Nephron progenitor cell (in vitro differentiated cells): ENCODE measurements around the gene ZMYND15.

Source experiments
- DNase-seq: peaks from one replicate; pipeline ENCODE4 v3.0.0; 2021
- H3K27ac Mint-ChIP-seq: 2 replicates; pipeline ENCODE4 v1.8.0; 2021; ENCODE audit warnings: mild to moderate bottlenecking, moderate library complexity, mixed read lengths
- H3K27me3 Mint-ChIP-seq: 2 replicates; pipeline ENCODE4 v1.8.0; 2021; ENCODE audit warnings: mild to moderate bottlenecking, low read depth, mixed read lengths; ENCODE audit not compliant: poor library complexity
- H3K36me3 Mint-ChIP-seq: 2 replicates; pipeline ENCODE4 v1.8.0; 2021; ENCODE audit warnings: low read depth, mixed read lengths
- H3K4me1 Mint-ChIP-seq: 2 replicates; pipeline ENCODE4 v1.8.0; 2021; ENCODE audit warnings: mixed read lengths
- H3K4me3 Mint-ChIP-seq: 2 replicates; pipeline ENCODE4 v1.8.0; 2021; ENCODE audit warnings: mild to moderate bottlenecking, moderate library complexity, mixed read lengths
- H3K9me3 Mint-ChIP-seq: 2 replicates; pipeline ENCODE4 v1.8.0; 2021; ENCODE audit warnings: mild to moderate bottlenecking, moderate library complexity, mixed read lengths
- TF ChIP-seq, protein P1 (sequence below): fragments of 200-600 bp; sonication (generic); IDR thresholded peaks from 2 replicates; pipeline ENCODE4 v1.5.0; 2021; ENCODE audit warnings: antibody characterized with exemption

Gene ZMYND15

DNA sequence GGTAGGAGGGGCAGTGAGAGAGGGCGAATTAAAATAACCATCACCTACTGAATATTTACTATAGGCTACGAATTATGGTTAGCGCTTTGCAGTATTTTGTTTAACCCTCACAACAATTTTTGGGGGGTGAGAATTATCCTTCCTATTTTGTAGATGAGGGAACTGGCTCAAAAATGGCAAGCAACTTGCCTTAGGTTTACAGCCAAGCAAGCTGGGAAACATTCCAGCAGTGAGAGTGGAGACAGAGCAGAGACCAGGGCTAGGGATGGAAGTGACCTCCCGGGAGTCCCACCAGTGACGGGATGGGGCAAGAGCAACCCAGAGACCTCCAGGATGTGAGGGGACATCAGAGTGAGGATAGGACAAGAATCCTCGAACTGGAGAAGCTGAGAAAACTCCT, 46.9 kb downstream of the ZMYND15 start:
- H3K4me1 Mint-ChIP-seq: peaks cover 40% of the 10 kb centered on the region
- TF ChIP-seq, protein P1, sequence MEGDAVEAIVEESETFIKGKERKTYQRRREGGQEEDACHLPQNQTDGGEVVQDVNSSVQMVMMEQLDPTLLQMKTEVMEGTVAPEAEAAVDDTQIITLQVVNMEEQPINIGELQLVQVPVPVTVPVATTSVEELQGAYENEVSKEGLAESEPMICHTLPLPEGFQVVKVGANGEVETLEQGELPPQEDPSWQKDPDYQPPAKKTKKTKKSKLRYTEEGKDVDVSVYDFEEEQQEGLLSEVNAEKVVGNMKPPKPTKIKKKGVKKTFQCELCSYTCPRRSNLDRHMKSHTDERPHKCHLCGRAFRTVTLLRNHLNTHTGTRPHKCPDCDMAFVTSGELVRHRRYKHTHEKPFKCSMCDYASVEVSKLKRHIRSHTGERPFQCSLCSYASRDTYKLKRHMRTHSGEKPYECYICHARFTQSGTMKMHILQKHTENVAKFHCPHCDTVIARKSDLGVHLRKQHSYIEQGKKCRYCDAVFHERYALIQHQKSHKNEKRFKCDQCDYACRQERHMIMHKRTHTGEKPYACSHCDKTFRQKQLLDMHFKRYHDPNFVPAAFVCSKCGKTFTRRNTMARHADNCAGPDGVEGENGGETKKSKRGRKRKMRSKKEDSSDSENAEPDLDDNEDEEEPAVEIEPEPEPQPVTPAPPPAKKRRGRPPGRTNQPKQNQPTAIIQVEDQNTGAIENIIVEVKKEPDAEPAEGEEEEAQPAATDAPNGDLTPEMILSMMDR: no peak
- H3K36me3 Mint-ChIP-seq: no peaks in the 10 kb centered on the region
- H3K27me3 Mint-ChIP-seq: peaks cover 40% of the 10 kb centered on the region
- no peaks in the 10 kb centered on the region for H3K9me3 Mint-ChIP-seq
- no peak for DNase-seq
- peak overlapping the region; percentile 18 for H3K27ac Mint-ChIP-seq
- H3K4me3 Mint-ChIP-seq: no peak overlapping the region

DNA sequence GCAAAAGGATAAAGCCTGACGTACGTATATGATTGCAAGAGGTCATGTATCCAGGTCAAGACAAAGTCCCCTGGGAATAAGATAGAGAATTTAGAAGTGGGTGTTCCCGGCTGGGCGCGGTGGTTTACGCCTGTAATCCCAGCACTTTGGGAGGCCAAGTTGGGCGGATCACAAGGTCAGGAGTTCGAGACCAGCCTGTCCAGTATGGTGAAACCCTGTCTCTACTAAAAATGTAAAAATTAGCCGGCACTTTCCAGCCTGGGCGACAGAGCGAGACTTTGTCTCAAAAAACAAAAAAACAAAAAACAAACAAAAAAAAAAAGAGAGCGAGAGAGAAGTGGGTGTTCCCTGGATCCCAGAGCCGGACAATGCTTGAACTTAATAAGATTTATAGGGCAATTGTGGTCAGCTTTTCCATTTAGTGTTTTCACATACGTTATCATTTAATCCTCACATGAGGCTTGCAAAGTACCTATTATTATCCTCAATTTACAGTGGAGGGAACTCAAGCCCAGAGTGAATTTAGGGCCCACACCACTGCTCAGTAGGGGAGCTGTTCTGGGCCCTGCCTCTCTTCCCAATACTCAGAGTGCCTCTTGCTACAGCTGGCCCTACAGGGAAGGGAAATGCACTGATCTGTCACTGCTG, 48.6 kb downstream of the ZMYND15 start:
- Mint-ChIP-seq H3K27ac (no peak overlapping the region), H3K4me1 (peaks cover 40% of the 10 kb centered on the region)

DNA sequence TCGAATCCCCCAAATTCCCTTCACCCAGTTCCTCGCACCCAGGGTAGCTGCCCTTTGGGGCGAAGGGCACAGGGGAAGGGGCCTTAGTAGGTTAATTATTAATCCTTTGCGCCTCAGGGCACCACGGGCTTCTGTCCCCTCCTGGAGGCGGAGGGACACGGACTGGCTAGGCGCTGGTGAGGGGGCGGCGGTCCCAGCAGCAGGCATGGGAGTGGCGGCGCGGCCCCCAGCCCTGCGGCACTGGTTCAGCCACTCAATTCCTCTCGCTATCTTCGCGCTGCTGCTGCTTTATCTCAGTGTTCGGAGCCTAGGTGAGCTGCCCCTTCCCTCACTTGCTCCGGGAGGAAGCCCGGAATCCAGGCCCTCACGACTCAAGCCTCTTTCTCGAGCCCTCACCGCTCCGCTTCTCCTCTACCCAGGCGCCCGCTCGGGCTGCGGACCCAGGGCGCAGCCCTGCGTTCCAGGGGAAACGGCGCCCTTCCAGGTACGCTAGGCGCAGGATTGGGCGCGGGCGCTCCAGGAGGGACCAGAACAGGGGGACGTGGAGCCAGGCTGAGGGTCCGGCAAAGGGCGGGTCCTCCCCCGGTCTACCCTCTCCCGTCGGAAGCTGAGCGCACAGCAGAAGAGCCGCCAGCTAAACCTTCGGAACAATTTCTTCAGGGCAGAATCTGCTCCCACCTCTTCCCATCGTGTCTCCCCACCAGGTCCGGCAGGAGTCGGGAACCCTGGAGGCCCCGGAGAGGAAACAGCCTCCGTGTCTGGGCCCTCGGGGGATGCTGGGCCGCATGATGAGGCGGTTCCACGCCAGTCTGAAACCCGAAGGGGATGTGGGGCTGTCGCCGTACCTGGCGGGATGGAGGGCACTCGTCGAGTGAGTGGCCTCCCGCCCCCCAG, 49.4 kb downstream of the ZMYND15 start, which contains the start of gene GLTPD2:
GLTPD2 (plus strand) TSS at position 158 of the 894 bp plus-strand sequence; CDS start at position 206, 48 bp downstream.
- peak within 1 kb of the TSS; percentile 88 for H3K4me3 Mint-ChIP-seq
- H3K36me3 Mint-ChIP-seq: no peaks in the 10 kb centered on the region
- peak; percentile 42 for DNase-seq
- no peak within 1 kb of the TSS for H3K27ac Mint-ChIP-seq
- peaks cover 40% of the 10 kb centered on the region for H3K4me1 Mint-ChIP-seq
- TF ChIP-seq, protein P1: no peak
- H3K27me3 Mint-ChIP-seq: peaks cover 48% of the 10 kb centered on the region
- H3K9me3 Mint-ChIP-seq: peaks cover 6% of the 10 kb centered on the region

More for the DNA sequence above, 48.6 kb downstream of the ZMYND15 start:
- TF ChIP-seq, protein P1: no peak
- H3K27me3 Mint-ChIP-seq: peaks cover 45% of the 10 kb centered on the region
- H3K4me3 Mint-ChIP-seq: peak overlapping the region; percentile 88
- H3K9me3 Mint-ChIP-seq: peaks cover under 1% of the 10 kb centered on the region
- DNase-seq: no peak
- no peaks in the 10 kb centered on the region for H3K36me3 Mint-ChIP-seq

DNA sequence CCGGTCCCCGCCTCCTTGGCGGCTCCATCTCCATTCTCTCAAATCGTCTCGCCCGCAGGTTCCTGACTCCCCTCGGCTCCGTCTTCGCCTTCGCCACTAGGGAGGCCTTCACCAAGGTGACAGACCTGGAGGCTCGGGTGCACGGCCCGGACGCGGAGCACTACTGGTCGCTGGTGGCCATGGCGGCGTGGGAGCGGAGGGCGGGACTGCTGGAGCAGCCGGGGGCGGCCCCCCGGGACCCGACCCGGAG, 50.0 kb downstream of the ZMYND15 start:
- no peak overlapping the region for H3K27ac Mint-ChIP-seq
- H3K9me3 Mint-ChIP-seq: peaks cover 10% of the 10 kb centered on the region
- DNase-seq: no peak
- peaks cover 52% of the 10 kb centered on the region for H3K27me3 Mint-ChIP-seq
- H3K4me3 Mint-ChIP-seq: peak overlapping the region; percentile 88
- peaks cover 40% of the 10 kb centered on the region for H3K4me1 Mint-ChIP-seq
- TF ChIP-seq, protein P1: no peak
- H3K36me3 Mint-ChIP-seq: no peaks in the 10 kb centered on the region

DNA sequence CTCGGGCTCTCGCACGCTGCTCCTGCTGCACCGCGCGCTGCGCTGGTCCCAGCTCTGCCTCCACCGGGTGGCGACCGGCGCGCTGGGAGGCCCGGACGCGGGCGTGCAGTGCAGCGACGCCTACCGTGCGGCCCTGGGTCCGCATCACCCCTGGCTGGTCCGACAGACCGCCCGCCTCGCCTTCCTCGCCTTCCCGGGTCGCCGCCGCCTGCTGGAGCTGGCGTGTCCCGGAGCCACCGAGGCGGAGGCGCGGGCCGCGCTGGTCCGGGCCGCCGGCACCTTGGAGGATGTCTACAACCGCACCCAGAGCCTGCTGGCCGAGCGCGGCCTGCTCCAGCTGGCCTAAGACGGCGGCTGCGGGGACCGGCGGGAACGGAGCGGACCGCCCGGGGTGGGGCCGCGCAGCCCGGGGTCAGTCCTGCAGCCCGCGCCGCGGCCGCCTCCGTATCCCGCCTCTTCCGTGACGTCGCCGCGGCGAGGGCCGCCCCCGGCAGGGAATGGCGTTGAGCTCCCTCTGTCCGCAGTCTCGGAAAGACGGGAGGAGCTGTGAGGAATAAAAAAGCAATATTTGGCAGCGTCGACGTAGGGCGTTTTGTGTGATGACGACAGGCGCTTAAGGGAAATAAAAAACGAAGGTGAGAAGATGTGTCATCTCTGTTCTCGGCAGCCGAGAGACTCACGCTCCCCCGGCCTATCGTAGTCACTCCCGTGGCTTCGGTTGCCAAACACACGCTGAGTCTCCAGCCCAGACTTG, 50.5 kb downstream of the ZMYND15 start:
- Mint-ChIP-seq H3K27ac (peak overlapping the region; percentile 66), H3K27me3 (peaks cover 52% of the 10 kb centered on the region)
- TF ChIP-seq, protein P1: peak; percentile 61

More for the DNA sequence above, 50.5 kb downstream of the ZMYND15 start:
- peak; percentile 89 for DNase-seq
- Mint-ChIP-seq H3K9me3 (peaks cover 13% of the 10 kb centered on the region), H3K4me1 (peaks cover 40% of the 10 kb centered on the region), H3K4me3 (peak overlapping the region; percentile 88), H3K36me3 (no peaks in the 10 kb centered on the region)
